Mucosa of descending colon (tissue), 3 donors: ENCODE results near the gene ELK1. TPM values are rescaled to one million over a fixed set of nuclear protein-coding genes. Genes with fewer than 3 reads are reported as not detected.

ENCODE experiments used
- ATAC-seq: fragments of 200-7000 bp; cut with Tn5 transposase; one replicate; pipeline ENCODE4 v1.9.1; 2020; ENCODE audit warnings: mild to moderate bottlenecking, moderate library complexity
- DNase-seq, 3 donors: peaks; one replicate each; pipeline ENCODE4 v3.0.0-alpha.2; 2020
- H3K36me3 ChIP-seq: fragments of 200-600 bp; one replicate; pipeline ENCODE4 v1.8.0; 2021; ENCODE audit warnings: low read depth, mild to moderate bottlenecking
- H3K4me1 ChIP-seq: fragments of 200-600 bp; one replicate; pipeline ENCODE4 v1.8.0; 2021; ENCODE audit warnings: low read depth, mild to moderate bottlenecking
- H3K4me3 ChIP-seq: fragments of 200-600 bp; one replicate; pipeline ENCODE4 v1.8.0; 2021; ENCODE audit warnings: mild to moderate bottlenecking
- H3K9me3 ChIP-seq: fragments of 200-600 bp; one replicate; pipeline ENCODE4 v1.8.0; 2021; ENCODE audit warnings: mild to moderate bottlenecking
- CTCF ChIP-seq: fragments of 200-600 bp; IDR thresholded peaks from one replicate; pipeline ENCODE4 v1.8.0; 2022; ENCODE audit warnings: antibody characterized with exemption, mild to moderate bottlenecking
- intact Hi-C, 2 donors: fragments of 100-400 bp; cut with DNase I in 1 of 2; cut with micrococcal nuclease in 1 of 2; formaldehyde crosslinking; loops; one replicate each; pipeline versions ENCODE4 v1.11.0 to v1.11.1; 2022; cut with DNase I, micrococcal nuclease
- total RNA-seq, 3 donors: library from RNA; stranded (reverse); fragmentation: NEBNext Ultra II Directional in 2 of 3; extraction: Animal tissue kit (Norgen Biotek cat#: 25700) in 2 of 3; gene quantifications; one replicate each; pipeline versions ENCODE4 v1.2.1 to v1.2.4, GENCODE V29; 2021 to 2023
- donor health status: DM: no; HTN: no; CAD: no; lungs with moderate emphysema.
- donor health status: DM: no; HTN: no; CAD: no.
- donor health status: DM: no; HTN: yes; CAD: no.

Gene ELK1
- total RNA-seq, 3 donors from 2014 or later, result 24.5 to 28.2 (median 25.8) TPM

DNA sequence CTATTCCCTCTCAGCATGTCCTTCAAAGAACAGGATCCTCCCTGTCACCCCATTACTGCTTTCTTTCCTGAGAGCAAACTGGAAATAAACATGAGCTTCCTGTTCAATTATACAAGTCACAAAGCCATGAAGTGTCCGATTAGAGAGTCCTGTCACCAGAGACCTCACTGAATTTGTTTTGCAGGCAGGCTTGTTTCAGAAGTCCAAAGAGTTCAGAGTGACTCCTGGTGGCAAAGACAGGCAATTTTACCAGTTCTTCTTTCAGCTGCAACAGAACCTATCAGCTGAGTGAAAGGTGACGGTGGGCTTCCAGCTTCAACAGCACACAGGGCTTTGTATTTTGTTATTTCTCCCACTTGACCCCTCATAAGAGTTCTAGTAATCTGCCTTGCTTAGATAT is 6.4 kb downstream of the ELK1 start:
- Histone ChIP-seq H3K36me3 (no peaks in the 10 kb centered on the region), H3K9me3 (no peaks in the 10 kb centered on the region), H3K4me1 (no peaks in the 10 kb centered on the region), H3K4me3 (no peak overlapping the region)
- ATAC-seq (no peak), DNase-seq (no peak)
- TF ChIP-seq CTCF, result no peak
- intact Hi-C loops, result no loop called here

DNA sequence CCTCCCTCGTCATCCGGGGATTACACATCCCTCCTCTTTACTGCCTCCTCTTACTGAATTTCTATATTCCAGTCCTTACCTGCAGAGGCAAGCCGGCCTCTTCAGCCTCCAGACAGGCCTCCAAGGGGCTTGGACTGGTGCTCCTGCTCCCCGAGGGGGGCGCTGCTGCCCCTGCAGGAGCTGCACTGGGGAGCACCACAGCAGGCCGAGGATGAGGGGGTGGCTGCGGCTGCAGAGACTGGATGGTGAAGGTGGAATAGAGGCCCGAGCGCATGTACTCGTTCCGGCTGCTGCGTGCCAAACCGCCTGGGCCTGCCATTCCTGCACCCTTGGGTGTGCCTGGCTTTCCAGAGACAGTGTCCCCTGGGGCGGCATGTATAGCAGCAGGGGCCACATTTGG is 11.5 kb downstream of the ELK1 start:
- intact Hi-C loops, result no loop called here
- no peaks in the 10 kb centered on the region for H3K36me3 ChIP-seq
- ATAC-seq (no peak), DNase-seq (no peak)
- TF ChIP-seq CTCF, result no peak
- no peaks in the 10 kb centered on the region for H3K9me3 ChIP-seq
- H3K4me1 ChIP-seq, result no peaks in the 10 kb centered on the region
- H3K4me3 ChIP-seq, result no peak overlapping the region

DNA sequence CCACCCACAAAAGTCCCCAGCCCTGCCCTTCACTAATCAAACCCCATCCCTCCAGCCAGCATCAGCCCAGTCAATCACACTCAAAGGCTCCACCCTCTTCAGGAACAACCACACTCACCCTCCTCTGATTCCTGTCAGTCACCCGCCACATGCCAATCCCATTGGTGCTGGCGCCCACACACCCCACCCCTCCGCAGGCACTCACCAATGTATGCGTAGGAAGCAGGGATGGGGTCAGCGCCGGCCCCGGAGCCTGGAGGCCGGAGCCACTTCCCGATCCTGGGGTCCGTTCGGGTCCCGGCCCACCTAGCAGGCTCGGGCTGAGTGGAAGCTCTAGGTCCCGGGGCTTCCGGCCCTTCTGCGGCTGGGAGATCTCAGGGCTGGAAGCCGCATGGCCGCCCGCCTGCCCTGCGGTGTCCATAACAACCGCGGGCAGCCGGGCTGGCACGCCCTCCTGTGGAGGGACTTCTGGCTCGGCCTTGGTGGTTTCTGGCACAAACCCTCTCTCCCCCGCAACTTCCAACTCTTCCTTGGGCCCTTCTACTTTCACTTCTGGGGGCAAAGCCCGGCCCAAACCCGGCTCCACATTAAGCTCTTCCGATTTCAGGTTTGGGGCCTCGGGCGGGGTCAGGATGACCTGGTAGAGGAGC is 12.7 kb downstream of the ELK1 start:
- Histone ChIP-seq H3K4me1 (no peaks in the 10 kb centered on the region), H3K36me3 (no peaks in the 10 kb centered on the region), H3K9me3 (no peaks in the 10 kb centered on the region), H3K4me3 (no peak overlapping the region)
- intact Hi-C loops, result no loop called here
- peak in 2 of 3 donors; percentile 50 to 59 for DNase-seq
- ATAC-seq, result peak; percentile 86
- no peak for TF ChIP-seq CTCF

- DNase-seq (no peak), ATAC-seq (no peak)
- H3K4me1 ChIP-seq, result no peaks in the 10 kb centered on the region
- intact Hi-C loops, result no loop called here
- H3K36me3 ChIP-seq, result no peaks in the 10 kb centered on the region
- H3K9me3 ChIP-seq, result no peaks in the 10 kb centered on the region
- TF ChIP-seq CTCF, result no peak
- no peak overlapping the region for H3K4me3 ChIP-seq
Measured at GRCh38 chrX:47634871-47635575, 15.3 kb downstream of the ELK1 start.

DNA sequence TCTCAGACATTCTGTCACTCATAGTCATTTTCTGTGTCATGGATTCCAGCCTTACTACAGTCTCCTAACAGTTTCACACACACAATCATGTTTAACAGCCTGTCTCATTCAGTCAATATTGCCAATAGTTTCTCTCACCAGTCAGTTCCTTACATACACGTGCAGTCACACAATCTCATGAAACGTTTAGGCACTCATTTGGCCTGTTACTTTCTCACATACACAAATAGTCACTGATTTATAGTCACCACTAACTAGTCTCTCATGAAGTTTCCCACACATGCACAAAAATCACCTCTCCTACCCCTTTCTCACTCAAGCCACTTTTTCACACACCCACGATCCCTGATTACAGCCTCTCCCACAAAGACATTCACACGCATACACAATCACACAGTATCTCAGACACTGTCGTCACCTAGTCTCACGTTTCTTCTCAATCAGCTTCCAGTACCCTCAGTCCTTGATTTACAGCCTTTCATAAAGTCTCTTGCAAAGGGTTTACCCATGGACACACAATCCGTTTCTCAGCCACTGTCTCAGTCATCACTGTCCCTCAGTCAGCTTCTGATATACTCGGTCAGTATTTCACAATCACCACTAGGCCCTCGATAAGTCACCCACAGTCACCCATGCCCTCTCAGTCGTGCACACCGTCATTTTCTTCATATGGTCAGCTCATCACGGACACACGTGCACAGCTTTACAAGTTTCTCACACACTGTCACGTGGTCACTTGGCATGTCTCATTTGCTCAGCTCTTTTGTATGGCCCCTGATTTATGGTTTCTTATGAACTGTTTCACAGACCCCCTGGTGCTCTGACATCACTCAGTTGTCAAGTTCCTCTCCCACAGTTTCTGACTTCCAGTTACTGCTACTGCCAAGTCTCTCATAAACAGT is 16.4 kb downstream of the ELK1 start:
- no peaks in the 10 kb centered on the region for H3K4me1 ChIP-seq
- no peak overlapping the region for H3K4me3 ChIP-seq
- ATAC-seq (no peak), DNase-seq (no peak)
- intact Hi-C loops, result no loop called here
- H3K9me3 ChIP-seq, result no peaks in the 10 kb centered on the region
- no peaks in the 10 kb centered on the region for H3K36me3 ChIP-seq
- TF ChIP-seq CTCF, result no peak
